ENCODE data around the gene ADIRF. TPM values are rescaled to one million over a fixed set of nuclear protein-coding genes. Genes with fewer than 3 reads are reported as not detected.
"Not testable (repeated sequence)": the region's sequence is repeated elsewhere in the genome, so short reads cannot be mapped to it uniquely, and the experiment has no call there.

The ADIRF gene
- total RNA-seq, 2 experiments from 2014 or later, result not detected

GRCh38 chr10:87019066-87019465, 50.8 kb downstream of the ADIRF start:
- CTCF ChIA-PET; H3K27me3 Mint-ChIP-seq; H3K4me3 Mint-ChIP-seq; ATAC-seq; H3K36me3 Mint-ChIP-seq (ENCODE audit: low read depth); intact Hi-C loops (cut with DNase I, micrococcal nuclease); POLR2A ChIA-PET; H3K9me3 Mint-ChIP-seq (ENCODE audit: low read depth); H3K4me1 Mint-ChIP-seq; H3K27ac Mint-ChIP-seq; DNase-seq: not testable (repeated sequence)

GRCh38 chr10:87019504-87019903, 51.2 kb downstream of the ADIRF start:
- H3K27me3 Mint-ChIP-seq; CTCF ChIA-PET; H3K4me3 Mint-ChIP-seq; H3K4me1 Mint-ChIP-seq; H3K9me3 Mint-ChIP-seq (ENCODE audit: low read depth); DNase-seq; ATAC-seq; intact Hi-C loops (cut with DNase I, micrococcal nuclease); POLR2A ChIA-PET; H3K36me3 Mint-ChIP-seq (ENCODE audit: low read depth); H3K27ac Mint-ChIP-seq: not testable (repeated sequence)

GRCh38 chr10:87020056-87020455, 51.8 kb downstream of the ADIRF start, which contains the start of gene FAM25A:
TSS of gene FAM25A (plus strand) at chr10:87020294. CDS start at chr10:87020325, 31 bp downstream.
- DNase-seq; H3K27ac Mint-ChIP-seq; ATAC-seq; CTCF ChIA-PET; H3K27me3 Mint-ChIP-seq; H3K4me1 Mint-ChIP-seq; intact Hi-C loops (cut with DNase I, micrococcal nuclease); H3K9me3 Mint-ChIP-seq (ENCODE audit: low read depth); H3K36me3 Mint-ChIP-seq (ENCODE audit: low read depth); POLR2A ChIA-PET; H3K4me3 Mint-ChIP-seq: not testable (repeated sequence)

Other genes starting within 250 kb of the ADIRF start
- gene BMPR1A, start 211.9 kb upstream of the ADIRF start, total RNA-seq, result 1 to 10 TPM; 8.7 to 9.0 TPM
- gene MMRN2, start 10.9 kb upstream of the ADIRF start, total RNA-seq, result not detected
- not detected for gene SNCG, start 9.9 kb upstream of the ADIRF start, total RNA-seq
- not detected for gene FAM25A, start 51.8 kb downstream of the ADIRF start, total RNA-seq
- gene GLUD1, start 126.4 kb downstream of the ADIRF start, total RNA-seq, result 100 to 1,000 TPM in 1 of 2 experiments, 10 to 100 TPM in 1; 98.4 to 125 TPM
- 10 to 100 TPM; 29.7 to 29.9 TPM for gene SHLD2, start 126.7 kb downstream of the ADIRF start, total RNA-seq